GM21786 (cell line): ENCODE measurements around the gene RAB5A.
"Not testable (repeated sequence)": the region's sequence is repeated elsewhere in the genome, so short reads cannot be mapped to it uniquely, and the experiment has no call there.

Source experiments
- ATAC-seq: cut with Tn5 transposase; IDR thresholded peaks from one replicate; pipeline ENCODE4 v1.9.1; 2021; ENCODE audit not compliant: unreplicated experiment

Gene RAB5A

GRCh38 chr3:19947549-19948225 is 790 bp downstream of the RAB5A start:
- peak; percentile 10 for ATAC-seq

DNA sequence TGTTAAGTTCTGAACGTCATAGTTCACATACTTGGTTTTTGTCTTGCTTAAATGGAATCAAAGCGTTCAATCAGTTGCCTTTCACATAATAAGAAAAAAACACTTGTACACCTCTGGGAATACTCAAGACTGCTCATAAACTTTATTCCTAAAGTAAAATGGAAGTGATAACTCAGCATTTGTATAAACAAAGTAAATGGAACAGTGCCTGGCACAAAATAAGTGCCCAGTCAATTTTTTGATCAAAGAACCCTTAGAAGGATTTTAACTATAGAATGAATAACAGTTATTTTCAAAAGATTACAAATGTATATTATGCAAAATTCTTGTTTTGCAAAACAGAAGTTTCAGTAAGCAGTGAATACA is 1.3 kb downstream of the RAB5A start:
- ATAC-seq, result no peak

- no peak for ATAC-seq
Measured at GRCh38 chr3:19950316-19950715, 3.4 kb downstream of the RAB5A start.

GRCh38 chr3:19954676-19955075 is 7.8 kb downstream of the RAB5A start:
- ATAC-seq, result no peak

- not testable (repeated sequence) for ATAC-seq
Measured at GRCh38 chr3:19957354-19957753, 10.5 kb downstream of the RAB5A start.

GRCh38 chr3:19959505-19959904 is 12.6 kb downstream of the RAB5A start:
- no peak for ATAC-seq

DNA sequence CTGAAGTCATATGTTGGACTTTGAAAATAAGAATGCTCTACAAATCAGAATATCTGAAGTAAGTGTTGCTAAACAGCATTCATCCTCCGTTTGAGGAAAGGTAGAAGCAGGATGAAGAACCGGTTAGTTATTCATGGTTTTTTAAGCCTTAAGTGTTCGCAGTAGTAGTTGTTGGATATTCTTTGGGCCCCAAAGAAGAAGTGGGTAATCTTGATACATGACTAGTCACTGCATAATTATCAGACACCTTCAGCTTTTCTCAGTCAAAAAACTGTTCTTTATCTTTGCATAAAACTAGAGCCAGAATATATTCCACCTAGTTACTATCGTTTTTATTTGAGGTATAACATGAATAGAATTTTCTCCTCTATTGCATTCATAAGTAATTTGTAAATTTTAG is 13.8 kb downstream of the RAB5A start:
- ATAC-seq, result no peak

GRCh38 chr3:19961960-19962359 is 15.1 kb downstream of the RAB5A start:
- ATAC-seq, result no peak

DNA sequence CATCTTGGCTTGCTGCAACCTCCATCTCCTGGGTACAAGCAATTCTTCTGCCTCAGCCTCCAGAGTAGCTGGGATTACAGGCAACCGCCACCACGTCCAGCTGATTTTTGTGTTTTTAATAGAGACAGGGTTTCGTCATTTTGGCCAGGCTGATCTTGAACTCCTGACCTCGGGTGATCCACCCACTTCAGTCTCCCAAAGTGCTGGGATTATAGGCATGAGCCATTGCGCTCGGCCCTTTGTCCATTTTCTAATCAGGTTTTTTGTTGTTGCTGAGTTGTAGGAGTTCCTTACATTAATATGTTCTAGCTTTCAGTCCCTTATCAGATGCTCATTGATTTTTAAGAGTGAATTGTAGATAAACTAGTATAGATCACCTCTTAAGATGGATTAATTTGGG is 20.3 kb downstream of the RAB5A start:
- ATAC-seq, result no peak

- ATAC-seq, result no peak
Measured at GRCh38 chr3:19967812-19968211, 20.9 kb downstream of the RAB5A start.

DNA sequence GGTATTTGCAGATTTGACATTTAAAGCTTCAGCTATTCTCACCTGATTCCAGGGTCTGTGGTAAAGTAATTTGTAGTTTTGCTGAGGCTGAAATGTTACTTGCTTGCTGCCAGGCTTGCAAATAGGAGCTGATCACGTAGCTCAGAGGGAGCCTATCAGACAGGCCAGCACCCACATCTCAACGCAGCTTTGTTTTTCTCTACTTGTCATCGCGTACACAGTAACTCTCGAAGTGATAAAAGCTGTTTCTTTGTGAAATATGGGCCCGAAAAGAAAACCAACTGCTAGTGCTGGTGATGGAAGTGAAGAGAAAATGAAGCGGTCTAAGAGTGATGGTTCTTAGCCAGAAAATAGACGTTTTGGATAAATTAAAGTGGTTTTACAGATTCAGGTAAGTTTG is 23.4 kb downstream of the RAB5A start:
- ATAC-seq, result no peak

- ATAC-seq, result no peak
Measured at GRCh38 chr3:19972054-19972453, 25.2 kb downstream of the RAB5A start.

DNA sequence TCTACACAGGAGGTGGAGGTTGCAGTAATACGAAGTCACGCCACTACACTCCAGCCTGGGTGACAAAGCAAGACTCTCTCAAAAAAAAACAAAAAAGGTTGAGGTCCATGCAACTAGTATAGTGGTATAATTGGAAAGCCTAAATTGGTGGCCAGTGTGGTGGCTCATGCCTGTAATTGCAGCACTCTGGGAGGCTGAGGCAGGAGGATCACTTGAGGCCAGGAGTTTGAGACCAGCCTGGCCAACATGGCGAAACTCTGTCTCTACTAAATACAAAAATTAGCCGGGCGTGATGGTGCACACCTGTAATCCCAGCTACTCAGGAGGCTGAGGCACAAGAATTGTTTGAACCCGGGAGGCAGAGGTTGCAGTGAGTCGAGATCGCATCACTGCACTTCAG is 42.0 kb downstream of the RAB5A start:
- not testable (repeated sequence) for ATAC-seq

- ATAC-seq, result no peak
Measured at GRCh38 chr3:19994796-19995195, 47.9 kb downstream of the RAB5A start.

DNA sequence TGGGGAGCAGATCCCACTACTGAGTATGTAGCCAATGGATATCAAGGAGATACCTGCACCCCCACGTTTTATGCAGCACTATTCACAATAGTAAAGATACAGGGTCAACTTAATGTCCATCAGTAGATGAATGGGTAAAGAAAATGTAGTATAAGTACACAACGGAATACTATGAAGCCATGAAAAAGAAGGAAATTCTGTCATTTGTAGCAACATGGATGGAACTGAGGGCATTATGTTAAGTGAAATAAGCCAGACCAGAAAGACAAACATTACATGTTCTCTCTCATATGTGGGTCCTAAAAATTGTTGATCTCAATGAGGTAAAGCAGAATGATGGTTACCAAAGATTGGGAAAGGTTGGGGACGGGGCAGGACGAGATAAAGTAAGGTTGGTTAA is 50.6 kb downstream of the RAB5A start:
- ATAC-seq, result no peak

- ATAC-seq, result no peak
Measured at GRCh38 chr3:20001932-20002331, 55.0 kb downstream of the RAB5A start.

- ATAC-seq, result no peak
Measured at GRCh38 chr3:20007960-20008359, 61.1 kb downstream of the RAB5A start.

DNA sequence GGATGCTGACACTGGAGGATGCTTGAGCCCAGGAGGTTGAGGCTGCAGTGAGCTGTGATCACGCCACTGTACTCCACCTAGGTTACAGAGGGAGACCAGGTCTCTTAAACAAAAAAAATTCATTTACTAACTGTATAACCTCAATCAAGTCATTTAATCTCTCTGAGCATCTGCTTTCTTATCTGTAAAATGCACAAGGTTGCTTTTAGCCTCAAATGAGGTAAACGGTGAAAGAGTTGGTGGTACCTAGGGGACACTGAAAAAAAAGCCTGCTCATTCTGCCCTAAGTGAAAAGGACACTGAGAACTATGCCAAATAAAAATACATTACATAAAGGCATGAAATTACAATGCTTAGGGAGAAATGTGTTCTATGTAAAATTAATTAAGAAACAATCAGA is 61.7 kb downstream of the RAB5A start:
- ATAC-seq, result no peak

DNA sequence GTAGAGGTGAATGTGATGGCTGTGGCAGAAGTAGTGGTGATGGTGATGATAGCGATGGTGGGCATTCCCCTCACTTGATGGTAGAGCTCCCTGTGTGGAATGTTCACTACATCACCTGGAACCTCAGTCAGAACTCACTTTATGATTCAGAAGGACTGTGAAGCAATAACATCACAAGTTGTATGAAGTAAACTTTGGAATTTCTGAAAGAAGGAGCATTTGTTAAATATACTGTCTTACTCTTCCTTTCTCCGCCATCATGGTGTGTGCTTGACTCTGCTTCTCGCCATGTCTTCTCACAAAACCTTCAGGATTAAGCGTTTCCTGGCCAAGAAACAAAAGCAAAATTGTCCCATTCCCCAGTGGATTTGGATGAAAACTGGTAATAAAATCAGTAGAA is 65.3 kb downstream of the RAB5A start, which contains the start of gene PP2D1:
TSS of gene PP2D1 (minus strand) at position 101 of the 400 bp plus-strand sequence. CDS start 192 bp downstream, outside the sequence.
- no peak for ATAC-seq

DNA sequence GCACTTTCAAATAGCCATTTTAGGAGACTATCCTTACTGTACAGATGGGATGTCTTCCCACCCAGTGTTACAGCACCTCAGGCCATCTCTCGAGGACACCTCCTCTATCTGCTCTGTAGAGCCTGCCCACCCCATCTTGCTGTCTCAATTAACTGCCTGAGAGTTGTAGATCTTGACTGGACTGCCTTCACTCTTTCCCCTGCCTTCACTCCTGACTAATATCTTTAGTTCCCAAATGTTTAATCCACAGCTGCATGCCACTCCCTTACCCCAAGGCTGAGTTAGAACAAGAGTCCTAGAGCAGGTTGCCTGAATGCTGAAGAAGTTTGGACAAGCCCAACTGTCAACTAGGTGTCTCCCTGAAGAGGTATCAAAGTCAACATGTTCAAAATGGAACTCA is 66.5 kb downstream of the RAB5A start:
- ATAC-seq, result no peak

- no peak for ATAC-seq
Measured at GRCh38 chr3:20015525-20015924, 68.6 kb downstream of the RAB5A start.

GRCh38 chr3:20016076-20016475 is 69.2 kb downstream of the RAB5A start:
- ATAC-seq, result not testable (repeated sequence)

DNA sequence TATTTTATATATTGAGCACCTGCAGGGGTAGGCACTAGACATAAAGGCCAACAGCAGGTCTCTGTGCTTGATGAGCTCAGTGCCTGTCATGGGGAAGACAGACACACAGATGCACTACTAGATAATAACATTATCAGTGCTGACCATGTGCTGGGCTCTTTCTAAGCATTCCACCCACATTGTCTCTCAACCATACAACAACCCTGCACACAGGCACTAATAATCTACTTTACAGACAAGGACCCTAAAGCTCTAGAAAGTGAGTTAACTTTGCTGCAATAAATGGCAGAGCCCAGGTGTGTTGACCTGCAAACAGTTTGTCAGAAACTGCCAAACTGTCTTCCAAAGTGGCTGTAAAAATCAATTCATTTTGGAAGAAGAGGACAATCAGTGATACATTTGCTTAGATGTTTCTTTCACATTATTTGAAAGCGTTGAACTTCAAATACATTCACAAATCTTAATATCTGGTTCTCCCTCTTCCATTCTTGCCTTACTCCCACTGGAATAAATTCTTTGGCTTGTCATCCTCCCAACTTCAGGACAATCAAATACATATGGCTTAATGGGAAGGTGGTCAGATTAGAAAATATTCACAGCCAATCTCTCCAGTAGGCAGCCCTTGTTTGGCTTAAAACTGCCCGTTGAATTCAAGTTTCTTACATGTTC is 76.2 kb downstream of the RAB5A start:
- ATAC-seq, result no peak
